Spleen (tissue), 7 donors: ENCODE results near the gene CFAP58.

Experiments used
- CTCF ChIP-seq, 11 experiments: fragments of 200-600 bp in 7 of 11; fragments of 450-650 bp in 4 of 11; sonication (generic) in 4 of 11; IDR thresholded peaks in 8 of 11; conservative IDR thresholded peaks in 3 of 11; 1 replicate in 7 of 11; 2 replicates in 4 of 11; pipeline versions ENCODE4 v1.4.0 to v1.8.0; 2016 to 2021; ENCODE audit warnings: antibody characterized with exemption in 11 of 11, inconsistent platforms in 4 of 11, mild to moderate bottlenecking in 1 of 11
- POLR2A ChIP-seq, 3 donors: fragments of 450-650 bp; IDR thresholded peaks; one replicate each; pipeline ENCODE4 v1.5.1; 2017; ENCODE audit warnings: antibody characterized with exemption in 3 of 3, mild to moderate bottlenecking in 1 of 3
- POLR2AphosphoS5 ChIP-seq, 3 donors: sonication (generic); formaldehyde crosslinking; IDR thresholded peaks; one replicate each; pipeline ENCODE4 v1.5.1; 2017; ENCODE audit warnings: antibody characterized with exemption in 3 of 3
- donor health status: DM: no; HTN: no; CAD: no; lungs with moderate emphysema.
- donor health status: DM: no; HTN: no; CAD: no.
- donor health status: DM: no; HTN: no; CAD: no.

- TF ChIP-seq CTCF (IDR thresholded peaks at IDR 0.05 in 8 of 11, conservative IDR thresholded peaks at IDR 0.05 in 3 of 11) (no peak), POLR2AphosphoS5 (IDR thresholded peaks at IDR 0.05) (no peak), POLR2A (IDR thresholded peaks at IDR 0.05) (no peak)
These were observed 28.7 kb upstream of the CFAP58 start for GRCh38 chr10:104324931-104325330.
